ENCODE measurements around the gene HCFC1. TPM values are rescaled to one million over a fixed set of nuclear protein-coding genes. Genes with fewer than 3 reads are reported as not detected.

Gene HCFC1
- polyA plus RNA-seq, 3 donors, result 9.5 to 20.2 (median 13.7) TPM

DNA sequence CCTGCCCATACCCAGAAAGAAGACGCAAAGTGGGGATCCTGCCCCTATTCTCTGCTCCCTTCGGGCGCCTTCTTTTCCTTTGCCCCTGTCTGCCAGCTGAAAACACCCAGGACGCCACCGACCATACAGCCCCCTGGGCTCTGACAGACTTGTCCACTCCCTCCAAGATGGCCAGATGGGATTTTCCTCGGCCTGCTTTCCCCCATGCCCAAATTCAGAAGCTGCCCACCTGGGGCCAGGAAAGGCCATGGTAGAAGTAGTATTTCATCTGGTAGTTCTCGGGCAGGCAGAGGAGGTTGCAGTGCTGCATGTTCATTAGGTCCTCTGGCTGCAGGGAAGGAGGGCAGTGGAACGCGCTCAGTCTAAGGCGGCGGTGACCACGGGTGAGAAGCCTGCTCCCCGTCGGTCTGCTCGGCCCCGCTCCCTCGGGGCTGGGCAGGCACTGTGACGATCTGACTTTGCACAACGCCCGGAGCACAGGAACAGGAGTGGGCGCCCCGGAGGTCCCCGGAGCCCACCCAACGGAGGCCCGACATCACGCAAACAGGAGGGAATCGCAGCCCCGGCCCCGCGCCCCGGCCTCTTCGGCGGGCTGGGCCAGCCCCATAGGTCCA is 37.4 kb downstream of the HCFC1 start:
- H3K27ac ChIP-seq (ENCODE audit: low read depth, low read length), result no peak overlapping the region
- 4 to 23% (median 7%) methylated on average over 17 to 33 of the region's 33 CpGs for WGBS, 3 donors

DNA sequence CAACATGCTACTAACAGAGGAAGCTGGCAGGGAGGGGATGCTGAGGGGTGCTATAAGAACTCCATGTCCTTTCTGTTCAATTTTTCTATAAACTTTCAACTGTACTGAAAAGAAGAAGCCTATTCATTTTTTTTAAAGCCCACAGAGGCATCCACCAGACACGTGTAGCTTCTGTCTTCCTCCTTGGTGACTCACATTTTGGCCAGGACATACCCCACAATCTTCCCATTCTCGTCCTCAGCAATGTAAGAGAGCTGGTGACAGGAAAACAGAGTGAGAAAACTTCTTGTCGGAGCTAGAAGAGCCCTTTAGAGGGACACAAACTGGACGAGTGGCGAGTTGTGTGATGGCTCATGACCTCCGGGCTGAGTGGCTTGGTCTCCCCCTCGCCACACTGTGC is 37.9 kb downstream of the HCFC1 start:
- no peak overlapping the region for H3K27ac ChIP-seq (ENCODE audit: low read depth, low read length)
- WGBS, 3 donors, result 32 to 44% (median 33%) methylated on average over 7 of the region's 7 CpGs

DNA sequence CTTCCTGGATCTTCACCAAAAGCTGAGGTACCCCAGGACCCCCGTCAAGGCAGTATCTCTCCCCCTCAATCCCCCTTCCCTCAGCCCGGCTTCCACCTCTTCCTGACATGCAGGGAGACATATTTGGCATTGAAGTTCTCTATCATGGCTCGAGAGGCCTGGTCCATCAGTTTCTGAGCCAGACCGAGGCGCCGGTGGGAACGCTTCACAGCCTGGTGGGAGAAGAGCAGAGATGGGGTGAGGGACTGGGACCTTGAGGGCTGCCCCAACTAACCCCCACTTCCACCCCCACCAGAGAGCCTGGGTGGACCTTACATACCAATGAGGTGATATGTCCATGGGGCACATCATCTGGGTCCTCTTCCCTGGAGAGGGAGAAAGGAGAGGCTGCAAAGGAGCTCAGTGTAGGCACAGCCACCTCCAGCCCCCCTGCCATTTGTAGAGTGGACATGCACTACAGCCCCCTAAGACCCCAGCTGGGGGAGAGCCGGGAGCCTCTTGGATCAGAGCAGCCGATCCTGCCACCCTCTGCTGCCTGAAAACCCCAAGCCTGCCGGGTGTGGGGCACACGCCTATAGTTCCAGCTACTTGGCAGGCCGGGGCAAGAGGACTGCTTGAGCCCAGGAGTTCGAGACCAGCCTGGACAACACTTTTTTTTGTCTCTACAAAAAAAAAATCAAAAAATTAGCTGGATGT is 39.2 kb downstream of the HCFC1 start:
- 90 to 92% (median 91%) methylated on average over 12 to 13 of the region's 13 CpGs for WGBS, 3 donors
- no peak overlapping the region for H3K27ac ChIP-seq (ENCODE audit: low read depth, low read length)

DNA sequence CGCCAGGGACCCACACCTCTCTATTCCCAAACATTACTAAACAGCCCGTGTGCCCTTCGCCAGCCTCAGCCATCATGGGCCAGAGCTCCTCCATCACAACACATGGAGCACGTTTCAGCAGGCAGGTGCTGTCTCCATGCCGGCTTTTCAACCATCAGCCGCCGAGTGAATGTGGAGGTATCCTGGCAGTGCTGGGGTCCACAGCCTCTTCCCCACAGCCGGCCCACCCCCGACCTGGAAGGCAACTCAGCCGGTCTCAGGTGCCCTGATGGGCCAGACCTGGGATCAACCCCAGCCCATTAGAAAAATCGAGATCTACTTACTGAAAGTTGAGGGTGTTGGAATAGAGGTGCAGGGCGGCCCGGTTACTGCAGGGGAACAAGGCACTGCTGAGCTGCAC is 39.9 kb downstream of the HCFC1 start:
- H3K27ac ChIP-seq (ENCODE audit: low read depth, low read length), result no peak overlapping the region
- WGBS, 3 donors, result 91 to 95% (median 92%) methylated on average over 11 to 13 of the region's 13 CpGs

DNA sequence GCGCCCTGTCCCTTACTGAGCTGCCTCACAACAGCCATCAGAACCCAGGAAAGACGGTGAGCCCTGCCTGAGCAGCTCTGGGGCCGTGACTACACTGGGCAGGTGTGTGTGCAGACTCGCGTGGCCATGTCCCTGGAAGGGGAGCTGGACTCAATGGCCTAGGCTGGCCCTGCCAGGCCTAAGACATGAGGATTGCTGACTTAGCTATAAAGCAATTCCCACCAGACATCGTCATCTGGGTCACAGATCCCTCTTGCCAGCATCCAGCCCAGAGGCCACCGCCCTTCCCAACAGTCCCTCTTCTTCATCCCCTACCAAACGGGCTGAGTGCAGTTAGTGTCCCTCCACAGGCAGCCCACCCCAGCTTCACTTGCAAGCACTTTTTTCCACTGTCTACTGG is 40.5 kb downstream of the HCFC1 start:
- H3K27ac ChIP-seq (ENCODE audit: low read depth, low read length), result no peak overlapping the region
- WGBS, 3 donors, result 87 to 90% (median 87%) methylated on average over 5 to 8 of the region's 8 CpGs

DNA sequence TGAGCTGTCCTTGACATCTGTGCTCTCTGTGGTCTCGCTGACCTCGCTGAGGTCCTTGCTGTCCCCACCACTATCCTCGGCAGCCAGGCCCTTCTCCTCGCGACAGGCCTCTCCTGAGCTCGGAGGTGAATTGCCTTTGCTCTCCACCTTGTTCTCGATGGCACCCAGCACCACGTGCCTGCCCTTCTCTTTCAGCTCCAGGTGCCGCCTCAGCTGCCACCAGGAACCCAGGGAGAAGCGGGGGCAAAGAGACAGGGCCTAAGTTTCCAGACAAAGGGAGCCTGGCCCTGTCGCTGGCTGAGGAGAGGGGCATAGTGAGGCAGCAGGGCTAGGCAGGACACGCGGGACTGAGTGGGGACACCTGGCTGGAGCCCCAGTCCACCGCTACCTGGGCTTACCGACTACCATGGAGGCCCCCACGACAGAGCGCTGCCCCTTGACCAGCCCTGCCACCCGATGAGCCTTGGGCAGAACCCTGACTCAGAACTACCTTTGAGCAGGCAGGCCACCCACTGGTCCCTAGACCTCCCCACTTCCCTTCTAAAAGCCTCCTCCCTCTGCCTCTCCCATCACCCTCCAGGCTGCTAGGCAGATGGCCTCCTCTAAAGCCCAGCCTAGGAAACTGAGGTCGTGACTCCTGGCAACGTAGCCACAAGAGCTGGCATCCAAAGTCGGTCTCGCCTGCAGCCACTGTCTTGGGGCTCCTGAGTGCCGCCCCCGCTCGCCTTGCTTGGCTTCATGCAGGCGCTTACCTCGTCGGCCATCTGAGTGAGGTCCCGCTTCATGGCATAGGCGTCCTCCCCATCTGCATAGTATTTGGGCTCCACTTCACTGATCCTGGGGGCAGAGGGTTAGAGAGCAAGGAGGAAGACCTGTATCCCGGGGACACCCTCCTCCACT is 41.4 kb downstream of the HCFC1 start:
- WGBS, 3 donors, result 88 to 91% (median 89%) methylated on average over 16 to 31 of the region's 31 CpGs
- no peak overlapping the region for H3K27ac ChIP-seq (ENCODE audit: low read depth, low read length)

DNA sequence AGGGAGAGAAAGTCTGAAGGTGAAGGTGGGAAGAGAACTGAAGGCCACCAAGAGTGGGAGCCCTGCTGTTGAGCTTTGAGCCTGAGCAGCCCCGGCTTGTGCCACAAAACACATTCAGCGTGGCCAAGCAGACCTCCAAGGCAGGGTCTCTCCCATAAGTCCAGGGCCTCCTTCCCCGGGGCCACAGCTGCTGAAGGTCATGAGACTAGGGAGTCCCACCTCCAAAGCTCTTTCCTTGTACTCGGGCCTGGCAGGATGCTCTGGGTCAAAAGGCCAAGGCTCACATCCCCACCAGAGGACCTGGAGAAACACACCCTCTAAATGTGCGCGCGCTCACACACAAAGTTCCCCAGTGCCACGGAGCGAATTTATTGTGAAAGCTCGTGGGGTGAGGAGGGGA is 42.0 kb downstream of the HCFC1 start:
- 73 to 88% (median 80%) methylated on average over 9 to 10 of the region's 10 CpGs for WGBS, 3 donors
- H3K27ac ChIP-seq (ENCODE audit: low read depth, low read length), result no peak overlapping the region

DNA sequence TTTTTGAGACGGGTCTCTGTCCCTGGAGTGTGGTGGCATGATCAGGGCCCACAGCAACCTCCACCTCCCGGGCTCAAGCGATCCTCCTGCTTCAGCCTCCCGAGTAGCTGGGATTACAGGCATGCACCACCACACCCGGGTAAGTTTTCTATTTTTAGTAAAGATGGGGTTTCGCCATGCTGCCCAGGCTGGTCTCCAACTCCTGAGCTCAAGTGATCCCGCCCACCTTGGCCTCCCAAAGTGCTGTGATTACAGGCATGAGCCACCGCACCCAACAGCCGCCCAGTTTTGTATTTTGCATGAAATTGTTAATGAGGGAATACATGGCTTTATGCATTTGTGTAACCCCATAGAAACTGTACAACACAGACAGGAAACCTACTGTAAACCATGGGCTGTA is 42.8 kb downstream of the HCFC1 start:
- no peak overlapping the region for H3K27ac ChIP-seq (ENCODE audit: low read depth, low read length)
- 34 to 60% (median 42%) methylated on average over 5 to 9 of the region's 9 CpGs for WGBS, 3 donors

DNA sequence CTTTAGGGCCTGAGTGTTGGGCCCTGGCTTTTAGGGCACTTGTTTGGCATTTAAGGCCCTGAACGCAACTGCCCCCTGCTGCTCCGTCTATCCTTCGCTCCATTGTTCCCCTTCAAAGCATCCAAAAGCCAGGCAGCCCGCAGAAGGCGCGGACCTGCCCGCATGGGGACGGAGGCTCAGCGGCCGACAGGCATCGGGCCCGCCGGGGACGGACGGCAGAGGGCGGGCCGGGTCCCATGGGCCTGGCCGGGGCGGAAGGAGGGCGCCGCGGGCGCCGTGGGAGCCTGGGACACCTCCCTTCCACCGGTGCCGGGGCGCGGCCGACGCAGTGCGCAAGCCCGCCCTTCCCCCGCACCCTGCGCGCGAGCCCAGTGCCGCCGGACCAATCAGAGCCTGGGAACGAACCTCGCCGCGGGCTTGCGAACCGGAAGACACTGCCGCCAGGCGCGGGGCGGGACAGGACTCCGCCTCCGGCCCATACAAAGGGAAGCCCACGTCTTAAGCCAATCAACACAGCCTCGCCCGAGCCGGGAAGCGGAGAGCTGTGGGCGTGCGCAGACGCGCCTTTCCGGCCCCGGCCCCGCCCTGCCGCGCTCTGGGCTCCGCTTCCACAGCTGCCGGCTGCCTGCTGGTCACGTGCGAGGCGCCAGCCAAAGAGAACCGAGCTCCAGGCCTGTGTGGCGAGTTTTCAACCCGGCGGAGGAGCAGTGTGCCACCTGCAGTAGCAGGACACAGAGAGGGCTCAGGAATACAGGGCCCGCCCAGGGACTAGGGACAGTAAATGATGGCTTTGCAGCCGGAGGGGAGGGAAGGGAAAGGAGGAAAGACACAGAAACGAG is 43.5 kb downstream of the HCFC1 start:
- WGBS, 3 donors, result 0 to 11% (median 0%) methylated on average over 24 to 76 of the region's 76 CpGs
- H3K27ac ChIP-seq (ENCODE audit: low read depth, low read length), result peak overlapping the region; percentile 49

DNA sequence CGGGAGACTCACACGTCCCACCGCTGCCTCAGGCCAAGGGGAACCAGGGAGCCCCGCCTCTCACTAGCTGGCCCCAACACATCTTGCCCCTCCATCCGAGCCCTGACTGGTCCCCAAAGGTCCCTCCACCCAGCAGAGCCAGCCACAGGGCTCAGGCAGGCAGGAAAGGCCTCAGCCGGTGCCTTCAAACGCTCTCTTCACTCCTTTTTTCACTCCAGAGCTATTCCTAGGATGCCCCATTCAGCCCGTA is 44.0 kb downstream of the HCFC1 start:
- 0 to 10% (median 2%) methylated on average over 7 to 8 of the region's 8 CpGs for WGBS, 3 donors
- H3K27ac ChIP-seq (ENCODE audit: low read depth, low read length), result peak overlapping the region; percentile 49

DNA sequence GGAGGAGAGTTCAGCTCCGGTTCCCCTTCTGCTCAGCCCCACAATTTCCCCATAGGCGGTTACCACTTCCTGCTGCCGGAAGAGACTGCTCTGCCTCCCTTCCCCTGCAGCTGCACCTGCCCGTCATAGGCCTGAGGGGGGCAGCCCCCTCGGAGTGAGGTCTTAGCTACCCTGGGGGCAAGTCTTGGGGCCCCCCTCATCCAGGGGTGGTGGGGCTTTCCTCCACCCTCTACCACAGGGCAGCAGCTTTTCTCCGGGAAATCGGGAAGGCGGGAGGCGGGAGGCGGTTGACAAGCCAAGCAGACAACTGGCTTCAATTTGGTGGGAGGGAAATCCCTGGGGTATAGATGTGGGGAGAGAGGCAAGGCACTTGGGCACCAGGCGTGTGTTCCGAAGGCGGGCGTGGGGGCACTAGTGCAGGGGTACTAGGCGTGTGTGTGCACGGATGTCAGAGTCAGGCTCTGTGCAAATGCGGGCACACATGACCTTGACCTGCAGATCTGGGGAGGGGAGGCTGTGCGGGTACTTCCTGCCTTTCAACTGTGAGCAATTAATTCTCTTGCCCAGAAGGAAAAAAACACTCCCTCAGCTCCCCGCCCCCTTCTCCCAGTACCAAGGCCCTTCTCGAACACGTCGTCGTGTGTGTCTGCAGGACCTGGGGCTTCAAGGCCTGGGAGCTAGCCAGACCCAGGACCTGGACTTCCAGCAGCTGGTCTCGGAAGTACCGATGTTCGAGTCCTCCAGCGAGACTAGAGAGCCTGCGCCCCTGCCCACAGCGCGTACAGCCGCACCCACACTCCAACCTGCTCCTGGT is 44.6 kb downstream of the HCFC1 start:
- 3 to 28% (median 22%) methylated on average over 17 to 31 of the region's 31 CpGs for WGBS, 3 donors
- peak overlapping the region; percentile 43 for H3K27ac ChIP-seq (ENCODE audit: low read depth, low read length)

DNA sequence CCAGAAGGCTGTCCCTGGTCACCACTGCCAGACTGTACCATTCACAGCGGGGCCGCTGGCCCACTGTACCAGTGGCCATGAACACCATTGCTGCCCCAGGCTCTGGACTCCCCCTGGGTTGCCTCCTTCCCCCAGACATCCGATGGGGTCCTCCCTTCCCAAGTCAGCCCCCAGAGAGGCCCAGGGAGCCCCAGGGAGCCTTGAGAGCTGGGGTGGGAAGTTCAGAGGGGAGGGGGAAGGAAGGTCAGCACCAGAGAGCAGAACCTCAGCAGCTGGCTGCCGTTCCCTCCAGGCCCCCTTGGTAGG is 45.1 kb downstream of the HCFC1 start:
- WGBS, 3 donors, result 13 to 48% (median 13%) methylated on average over 3 to 4 of the region's 4 CpGs
- H3K27ac ChIP-seq (ENCODE audit: low read depth, low read length), result peak overlapping the region; percentile 28

DNA sequence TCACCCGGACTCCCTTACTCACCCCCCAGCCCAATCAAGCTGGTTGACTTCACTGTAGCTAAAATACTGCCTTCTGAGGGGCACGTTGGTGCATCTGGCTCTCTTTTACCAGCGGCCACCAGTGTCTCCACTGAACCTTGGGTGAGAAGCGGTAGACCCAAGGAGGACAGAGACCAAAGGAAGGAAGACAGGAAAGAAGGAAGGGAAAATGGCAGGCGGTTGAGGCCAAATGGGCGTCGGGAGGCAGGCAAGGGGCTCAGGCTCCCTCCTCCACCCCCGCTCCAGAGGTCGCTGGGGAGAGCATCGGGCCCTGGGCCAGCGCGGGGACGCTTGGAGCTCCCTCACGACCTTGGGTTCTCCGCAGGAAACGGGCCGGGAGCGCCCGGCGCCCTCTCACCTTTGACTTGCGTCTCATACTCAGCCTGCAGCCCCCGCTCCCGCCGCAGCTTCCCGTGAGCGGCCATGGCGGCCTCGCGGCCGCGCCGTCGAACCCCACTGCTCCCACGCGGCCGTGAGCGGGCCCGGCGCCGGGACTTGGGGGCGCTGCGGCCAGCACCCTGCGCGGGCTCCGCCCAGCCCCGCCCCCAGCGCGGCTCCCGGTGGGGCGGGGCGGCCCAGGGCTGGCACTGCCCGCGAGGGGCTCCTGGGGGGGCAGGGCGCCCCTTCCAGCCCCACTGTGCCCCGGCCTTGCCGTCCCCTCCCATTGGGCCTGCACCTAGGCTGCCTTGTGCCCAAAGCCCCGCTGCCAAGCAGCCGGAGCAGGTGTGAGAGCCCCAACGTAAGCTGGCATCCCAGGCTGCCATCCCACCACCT is 45.7 kb downstream of the HCFC1 start, which contains the start of gene ARHGAP4:
Gene ARHGAP4 (minus strand): TSS at position 526 of the 813 bp plus-strand sequence. CDS start 62 bp downstream, at position 464.
- peak within 1 kb of the TSS; percentile 43 for H3K27ac ChIP-seq (ENCODE audit: low read depth, low read length)
- 10 to 31% (median 16%) methylated on average over 35 to 53 of the region's 59 CpGs for WGBS, 3 donors

DNA sequence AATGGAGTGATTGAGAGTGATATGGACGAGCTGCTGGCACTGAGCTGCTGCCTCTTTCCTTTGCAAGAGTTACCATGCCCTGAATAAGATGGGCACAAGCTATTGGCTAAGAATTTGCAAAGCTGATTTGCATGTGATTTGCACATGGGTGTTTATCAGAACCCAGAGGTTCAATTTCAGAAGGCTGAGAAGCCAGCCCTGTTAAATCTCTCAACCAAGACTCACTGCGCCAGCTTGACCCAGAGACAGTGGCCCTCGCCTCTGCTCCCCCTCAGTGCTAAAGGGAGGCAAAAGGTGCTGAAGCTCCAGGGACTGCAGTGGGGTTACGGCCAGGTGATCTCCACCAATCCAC is 46.3 kb downstream of the HCFC1 start:
- 49 to 80% (median 75%) methylated on average over 4 of the region's 4 CpGs for WGBS, 3 donors
- H3K27ac ChIP-seq (ENCODE audit: low read depth, low read length), result no peak overlapping the region

DNA sequence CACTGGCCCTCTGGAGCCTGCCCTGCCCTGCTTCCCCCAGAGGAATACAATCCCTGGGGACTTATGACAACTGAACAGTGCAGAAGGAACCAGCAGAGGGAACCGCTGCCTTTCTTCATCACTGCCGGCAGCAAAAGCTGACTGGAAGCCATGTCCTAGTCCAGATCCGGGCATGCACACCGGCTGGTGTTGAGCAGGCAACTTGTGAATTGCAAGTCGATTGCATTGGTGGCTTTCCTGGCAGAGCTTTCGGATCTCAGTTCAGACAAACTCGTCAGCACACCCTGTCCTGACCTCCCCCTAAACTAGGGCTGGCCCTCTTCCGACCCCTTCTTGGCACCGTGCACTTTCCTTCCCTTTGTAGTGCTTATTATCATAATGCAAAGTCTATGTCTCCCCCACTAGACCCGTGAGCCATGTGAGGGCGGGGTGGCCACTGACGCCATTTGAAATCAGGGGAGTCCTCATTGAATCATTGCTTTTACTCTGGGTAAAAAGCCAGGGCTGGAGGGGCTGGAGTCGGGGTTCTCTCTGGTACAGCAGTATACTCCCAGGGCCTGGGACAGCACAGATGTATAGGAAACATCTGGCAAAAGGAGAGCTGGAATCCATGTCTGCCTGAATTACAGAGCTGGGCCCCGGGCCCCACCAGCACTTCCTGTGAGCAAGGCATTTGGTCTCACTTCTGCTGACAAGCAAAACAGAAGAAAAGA is 47.3 kb downstream of the HCFC1 start:
- 7 to 42% (median 35%) methylated on average over 14 of the region's 14 CpGs for WGBS, 3 donors
- H3K27ac ChIP-seq (ENCODE audit: low read depth, low read length), result no peak overlapping the region

DNA sequence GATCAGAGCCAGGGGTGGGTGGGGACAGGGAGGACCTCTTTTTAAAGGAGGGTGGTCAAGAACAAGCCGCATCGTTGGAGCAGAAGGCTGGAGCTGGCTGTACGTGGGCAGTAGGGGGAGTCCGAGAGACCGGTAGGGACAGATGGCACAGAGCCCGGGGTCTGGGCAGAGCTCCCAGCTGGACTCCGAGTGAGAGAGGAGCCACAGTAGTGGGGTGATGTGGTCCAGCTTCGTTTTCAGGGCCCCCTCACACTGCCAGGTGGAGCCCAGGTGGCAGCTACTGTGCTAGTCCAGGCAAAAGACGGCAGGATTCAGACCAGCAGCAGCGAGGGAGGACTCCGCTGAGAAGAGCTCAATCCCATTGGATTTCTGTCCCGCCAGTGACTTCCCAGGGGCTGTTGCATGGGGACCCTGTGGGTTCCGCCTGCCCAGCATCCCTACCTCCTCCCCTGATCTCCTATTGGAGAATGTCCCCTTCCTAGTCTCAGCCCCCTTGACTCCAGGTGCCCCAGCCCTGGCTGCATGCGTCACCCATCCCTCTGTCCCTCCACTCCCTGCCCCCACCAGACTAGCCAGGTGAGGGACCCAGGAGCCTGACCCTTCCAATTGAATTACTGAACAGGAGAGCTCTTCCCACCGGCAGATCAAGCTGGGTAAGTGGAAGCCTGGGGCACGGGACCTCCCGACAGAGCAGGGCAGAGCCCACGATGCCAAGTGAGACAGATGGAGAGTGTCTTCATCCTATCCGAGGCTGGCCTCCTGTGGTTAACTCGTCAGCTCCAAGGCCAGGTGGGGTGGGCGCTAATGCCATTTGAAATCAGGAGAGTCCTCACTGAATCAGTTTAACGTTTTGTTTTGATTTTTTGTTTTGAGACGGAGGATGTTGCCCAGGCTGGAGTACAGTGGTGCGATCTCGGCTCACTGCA is 48.4 kb downstream of the HCFC1 start:
- 26 to 54% (median 46%) methylated on average over 13 to 25 of the region's 25 CpGs for WGBS, 3 donors
- no peak overlapping the region for H3K27ac ChIP-seq (ENCODE audit: low read depth, low read length)

All from adipose tissue (tissue), 3 donors.